Chondrocyte (in vitro differentiated cells): ENCODE data around the gene THG1L. TPM values are rescaled to one million over a fixed set of nuclear protein-coding genes. Genes with fewer than 3 reads are reported as not detected.

Source experiments
- DNase-seq: peaks from one replicate; pipeline ENCODE4 v3.0.0; 2021; ENCODE audit warnings: mixed read lengths, low spot score
- H3K27ac Mint-ChIP-seq: one replicate; pipeline ENCODE4 v1.8.0; 2021; ENCODE audit warnings: mild to moderate bottlenecking, moderate library complexity, mixed read lengths; ENCODE audit not compliant: unreplicated experiment
- H3K27me3 Mint-ChIP-seq: 2 replicates; pipeline ENCODE4 v1.8.0; 2021; ENCODE audit warnings: low read depth, mixed read lengths
- H3K36me3 Mint-ChIP-seq: 2 replicates; pipeline ENCODE4 v1.8.0; 2021; ENCODE audit warnings: low read depth, mixed read lengths
- H3K4me1 Mint-ChIP-seq: 2 replicates; pipeline ENCODE4 v1.8.0; 2021; ENCODE audit warnings: low read depth, mild to moderate bottlenecking, mixed read lengths
- H3K4me3 Mint-ChIP-seq: one replicate; pipeline ENCODE4 v1.8.0; 2021; ENCODE audit warnings: mild to moderate bottlenecking, moderate library complexity, mixed read lengths; ENCODE audit not compliant: unreplicated experiment
- H3K9me3 Mint-ChIP-seq: 2 replicates; pipeline ENCODE4 v1.8.0; 2021; ENCODE audit warnings: low read depth, mixed read lengths
- CTCF ChIP-seq: fragments of 200-600 bp; sonication (generic); IDR thresholded peaks from 2 replicates; pipeline ENCODE4 v1.5.0; 2021; ENCODE audit warnings: antibody characterized with exemption, mild to moderate bottlenecking, moderate library complexity
- total RNA-seq: library from RNA; stranded (reverse); gene quantifications from 3 replicates; pipeline ENCODE4 v1.2.1, GENCODE V29; 2021

The THG1L gene
- total RNA-seq, 1 donor from 2014 or later = 10.1 TPM

GRCh38 chr5:157779221-157779620 is 48.0 kb downstream of the THG1L start:
- no peak for TF ChIP-seq CTCF
- no peaks in the 10 kb centered on the region for H3K4me1 Mint-ChIP-seq
- no peaks in the 10 kb centered on the region for H3K9me3 Mint-ChIP-seq
- H3K36me3 Mint-ChIP-seq = peaks cover 9% of the 10 kb centered on the region
- no peak overlapping the region for H3K4me3 Mint-ChIP-seq
- no peaks in the 10 kb centered on the region for H3K27me3 Mint-ChIP-seq
- H3K27ac Mint-ChIP-seq = no peak overlapping the region
- DNase-seq = no peak

GRCh38 chr5:157785801-157786200 is 54.6 kb downstream of the THG1L start:
- no peak overlapping the region for H3K27ac Mint-ChIP-seq
- no peak for DNase-seq
- H3K4me1 Mint-ChIP-seq = no peaks in the 10 kb centered on the region
- peaks cover 28% of the 10 kb centered on the region for H3K36me3 Mint-ChIP-seq
- TF ChIP-seq CTCF = no peak
- no peaks in the 10 kb centered on the region for H3K9me3 Mint-ChIP-seq
- no peaks in the 10 kb centered on the region for H3K27me3 Mint-ChIP-seq
- H3K4me3 Mint-ChIP-seq = no peak overlapping the region

Other genes starting within 250 kb of the THG1L start
- 43.5 to 125 TPM (median 125 TPM) in 3 replicates for gene ADAM19, start 155.6 kb upstream of the THG1L start, total RNA-seq
- not detected in 3 replicates for gene SOX30, start 79.0 kb upstream of the THG1L start, total RNA-seq
- gene C5orf52, start 59.9 kb upstream of the THG1L start, total RNA-seq = not detected in 3 replicates
- gene LSM11, start 12.3 kb downstream of the THG1L start, total RNA-seq = 9.9 to 10.6 TPM (median 10.0 TPM) in 3 replicates
- gene CLINT1, start 127.7 kb downstream of the THG1L start, total RNA-seq = 72.4 to 75.5 TPM (median 73.8 TPM) in 3 replicates